D341Med (cell line): ENCODE data around the gene PRR35.

Source experiments
- DNase-seq: peaks from one replicate; pipeline ENCODE4 v3.0.0; 2012; ENCODE audit warnings: low spot score

The PRR35 gene

GRCh38 chr16:528111-529011, 31.8 kb upstream of the PRR35 start:
- DNase-seq = no peak

DNA sequence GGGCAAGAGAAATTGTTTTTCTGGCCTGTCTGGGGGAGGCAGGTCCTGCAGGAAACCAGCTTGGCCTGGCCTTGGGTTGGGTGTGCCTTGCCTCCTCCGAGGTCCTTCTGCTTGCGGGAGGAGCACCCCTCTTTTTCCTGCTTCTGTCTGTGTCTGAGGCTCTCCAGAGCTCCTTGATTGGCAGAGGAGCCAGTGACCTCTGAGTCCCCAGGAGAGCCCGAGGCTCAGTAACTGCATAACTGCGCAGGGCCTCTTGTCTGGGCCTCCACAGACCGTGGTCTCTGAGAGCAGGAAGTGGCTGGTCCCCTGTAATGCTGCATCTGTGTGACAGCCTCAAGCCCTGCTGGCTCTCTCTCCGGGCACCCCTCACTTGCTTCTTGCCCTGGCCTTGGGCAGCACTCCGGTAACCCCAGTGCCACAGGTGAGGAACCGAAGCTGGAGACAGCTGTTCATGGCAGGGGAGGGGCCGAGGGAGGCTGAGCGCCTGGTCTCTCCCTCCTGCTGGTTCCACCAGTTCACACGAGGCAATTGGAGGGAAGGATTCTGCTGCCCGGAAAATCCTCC, 31.1 kb upstream of the PRR35 start:
- no peak for DNase-seq

DNA sequence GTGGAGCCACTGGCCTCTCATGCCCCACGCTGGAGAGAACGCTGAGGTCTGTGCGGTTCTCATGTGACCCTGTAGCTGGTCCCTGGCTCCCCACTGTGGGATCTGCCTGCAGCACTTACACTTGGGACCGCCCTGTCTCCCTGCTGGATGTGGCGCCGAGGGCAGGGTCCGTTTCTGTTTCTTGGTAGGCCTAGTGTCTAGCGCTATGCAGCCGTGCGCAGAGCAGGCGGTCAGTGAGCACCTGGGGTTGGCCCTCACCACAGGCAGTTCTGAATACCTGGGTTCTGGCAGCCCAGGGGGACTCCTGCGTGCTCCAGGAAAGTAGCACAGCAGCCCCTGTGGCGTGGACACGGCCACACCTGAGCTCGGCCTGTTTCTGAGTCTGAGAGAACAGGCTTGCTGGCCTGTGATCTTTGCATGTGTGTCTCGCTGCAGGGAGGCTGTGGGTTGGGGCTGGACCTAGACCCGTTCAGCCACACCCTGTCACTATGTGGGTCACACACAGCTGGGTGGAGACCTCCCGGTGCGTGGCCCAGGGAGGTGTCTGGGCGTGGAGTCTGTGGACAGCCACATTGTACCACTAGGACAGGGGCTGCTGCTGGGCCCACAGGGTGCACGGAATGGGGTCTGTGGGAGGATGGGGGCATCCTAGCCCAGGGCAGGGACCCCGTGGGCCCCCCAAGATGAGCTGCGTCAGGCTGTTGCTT, 29.9 kb upstream of the PRR35 start:
- DNase-seq = no peak

DNA sequence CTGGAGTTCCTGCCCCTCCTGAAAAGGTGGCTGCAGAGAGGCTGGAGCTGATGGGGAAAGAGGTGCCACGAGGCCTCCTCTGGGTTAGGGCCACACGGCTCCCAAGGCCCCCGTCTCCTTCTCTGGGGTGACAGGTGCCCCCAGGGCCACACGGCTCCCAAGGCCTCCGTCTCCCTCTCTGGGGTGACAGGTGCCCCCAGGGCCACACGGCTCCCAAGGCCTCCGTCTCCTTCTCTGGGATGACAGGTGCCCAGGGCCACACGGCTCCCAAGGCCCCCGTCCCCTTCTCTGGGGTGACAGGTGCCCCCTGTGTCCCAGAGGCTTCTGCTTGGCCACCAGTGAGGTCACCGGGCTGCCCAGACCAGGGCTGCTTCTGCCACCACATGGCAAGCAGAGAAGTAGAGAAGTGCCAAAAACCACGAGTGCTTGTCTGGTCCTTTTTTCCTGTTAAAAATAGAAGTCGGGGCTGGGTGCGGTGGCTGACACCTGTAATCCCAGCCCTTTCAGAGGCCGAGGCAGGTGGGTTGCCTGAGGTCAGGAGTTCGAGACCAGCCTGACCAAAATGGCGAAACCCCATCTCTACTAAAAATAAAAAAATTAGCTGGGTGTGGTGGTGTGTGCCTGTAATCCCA, 28.6 kb upstream of the PRR35 start:
- DNase-seq = no peak

- no peak for DNase-seq
Measured at GRCh38 chr16:533391-534123, 26.6 kb upstream of the PRR35 start.

GRCh38 chr16:534135-534534, 26.1 kb upstream of the PRR35 start:
- no peak for DNase-seq

DNA sequence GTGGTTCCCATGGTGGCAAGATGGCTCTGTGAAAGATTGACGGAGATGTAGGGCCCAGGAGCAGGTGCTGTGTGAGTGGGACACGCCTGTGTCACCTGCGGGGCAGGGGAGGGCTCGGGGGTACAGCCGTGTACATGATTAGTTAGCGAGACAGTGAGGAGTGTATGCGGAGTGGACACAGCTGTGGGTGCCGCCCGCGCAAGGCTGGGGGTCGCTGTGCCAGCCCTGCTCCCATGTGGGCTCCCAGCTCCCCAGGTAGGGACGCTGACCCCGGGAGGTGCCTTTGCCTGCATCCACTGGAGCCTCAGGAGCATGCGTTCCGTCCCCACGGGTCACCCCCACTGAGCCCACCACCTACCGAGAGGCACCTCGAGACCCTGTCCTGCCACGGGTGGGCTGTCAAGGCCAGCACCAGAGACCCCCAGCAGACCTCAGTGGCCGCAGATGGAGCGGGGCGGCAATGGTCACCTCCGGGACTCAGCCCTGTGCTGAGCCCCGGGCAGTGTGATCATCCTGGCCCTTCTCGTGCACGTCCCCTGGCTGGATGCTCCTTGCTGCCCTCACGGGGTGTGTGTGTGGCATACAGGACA, 25.2 kb upstream of the PRR35 start:
- no peak for DNase-seq

DNA sequence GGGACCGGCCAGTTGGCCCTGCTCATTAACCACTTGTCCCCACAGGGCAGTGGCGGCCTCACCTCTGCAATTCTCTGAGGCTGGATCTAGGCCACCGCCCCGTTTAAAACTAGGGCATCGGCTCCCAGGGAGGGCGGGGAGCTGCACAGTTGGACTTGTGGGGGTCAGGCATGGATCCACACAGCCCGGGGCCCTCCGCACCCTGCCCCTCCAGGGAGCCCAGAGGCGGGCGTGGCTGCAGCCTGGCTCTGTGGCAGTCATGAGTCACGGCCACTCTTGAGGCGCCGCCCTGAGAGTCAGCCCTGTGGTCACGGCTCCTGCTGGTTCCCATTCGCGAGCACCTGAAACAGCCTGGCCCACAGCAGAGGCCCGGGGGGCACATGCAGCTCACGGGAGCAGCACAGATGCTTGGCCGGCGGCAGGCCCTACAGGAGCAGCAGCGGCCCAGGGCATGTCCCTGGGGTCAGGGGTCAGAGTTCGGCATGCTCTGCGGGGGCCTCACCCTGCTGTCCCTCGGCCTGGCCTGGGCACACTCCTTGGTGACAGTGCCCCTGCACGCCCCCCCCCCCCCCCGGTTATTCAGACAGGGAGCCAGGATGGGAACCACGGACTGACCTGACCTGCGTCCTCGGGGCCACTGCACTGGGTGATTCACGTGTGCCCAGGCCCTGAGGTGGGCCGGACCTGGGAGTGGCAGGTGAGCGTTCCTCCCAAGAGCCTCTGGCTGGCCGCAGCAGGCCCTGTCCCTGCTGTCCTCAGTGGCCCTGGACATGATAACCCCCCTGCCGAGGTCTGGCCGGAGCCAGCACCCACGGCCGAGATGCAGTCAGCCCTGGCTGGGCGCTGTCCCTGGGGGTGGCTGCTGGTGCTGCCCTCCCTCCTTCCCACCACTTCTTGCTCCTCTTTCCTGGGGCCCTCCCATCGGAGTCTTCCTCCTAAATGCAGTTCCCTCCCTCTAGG, 24.5 kb upstream of the PRR35 start:
- DNase-seq = no peak

DNA sequence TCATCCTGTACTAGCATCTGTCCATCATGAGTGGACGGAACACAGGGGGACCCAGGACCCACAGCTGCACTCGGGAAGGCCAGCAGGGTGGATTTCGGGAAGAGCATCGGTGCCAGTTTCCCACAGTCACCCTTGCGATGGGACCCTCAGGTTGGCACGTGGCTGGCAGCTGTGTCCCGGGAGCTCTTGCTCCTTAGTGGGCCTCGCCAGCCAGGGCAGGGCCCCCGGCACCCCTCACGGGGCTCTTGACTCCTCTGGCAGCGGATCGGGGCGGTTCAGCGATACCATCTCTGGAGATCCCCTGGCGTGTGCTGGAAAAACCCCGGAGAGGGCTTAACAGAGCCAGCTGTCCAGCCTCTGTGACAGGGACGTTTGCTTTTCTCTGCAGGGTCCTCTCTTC, 23.4 kb upstream of the PRR35 start:
- no peak for DNase-seq

GRCh38 chr16:537415-538335, 22.5 kb upstream of the PRR35 start:
- no peak for DNase-seq

GRCh38 chr16:539901-540530, 20.2 kb upstream of the PRR35 start:
- no peak for DNase-seq

- no peak for DNase-seq
Measured at GRCh38 chr16:540645-541340, 19.4 kb upstream of the PRR35 start.

DNA sequence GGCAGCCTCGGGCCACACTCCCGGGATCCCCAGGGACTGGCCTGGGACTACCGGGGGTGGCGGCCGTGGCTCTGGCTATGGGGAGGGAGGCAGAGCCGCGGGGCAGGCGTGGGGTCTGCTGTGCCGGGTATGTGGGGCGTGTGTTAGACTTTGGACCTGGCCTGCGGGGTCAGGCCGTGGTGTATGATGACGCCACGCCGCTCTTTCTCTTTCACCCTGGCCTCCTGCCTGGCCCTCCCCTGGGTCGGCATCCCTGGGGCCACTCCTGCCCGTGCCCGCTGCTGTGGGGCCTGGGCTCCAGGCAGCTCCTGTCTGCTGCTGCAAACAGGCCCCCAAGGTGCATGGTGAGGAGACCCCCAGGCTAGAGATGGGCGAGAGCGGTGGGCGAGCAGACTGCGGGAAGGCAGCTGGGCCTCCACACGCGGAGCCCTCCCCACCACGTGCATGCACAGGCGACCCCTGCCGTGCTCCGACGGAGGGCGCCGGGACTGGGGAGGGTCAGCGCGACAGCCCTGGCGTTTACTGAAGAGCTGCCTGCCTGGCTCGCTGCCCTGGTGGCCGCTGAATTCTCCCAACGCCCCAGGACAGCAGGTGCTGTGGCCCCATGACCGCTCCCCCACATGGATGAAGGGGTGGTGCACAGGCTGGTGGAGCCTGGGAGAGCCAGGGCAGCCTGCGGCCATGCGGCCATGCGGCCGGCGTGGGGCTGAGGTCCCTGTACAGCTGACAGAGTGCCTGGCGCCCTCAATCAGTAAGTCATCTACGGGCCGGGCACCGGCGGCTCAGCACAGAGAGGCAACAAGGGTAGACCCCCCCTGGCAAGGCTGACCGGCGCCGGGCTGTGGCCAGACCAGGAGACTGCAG, 16.7 kb upstream of the PRR35 start:
- no peak for DNase-seq

- no peak for DNase-seq
Measured at GRCh38 chr16:544517-544916, 15.7 kb upstream of the PRR35 start.

GRCh38 chr16:546909-547770, 13.1 kb upstream of the PRR35 start:
- peak; percentile 75 for DNase-seq

- DNase-seq = no peak
Measured at GRCh38 chr16:548586-548985, 11.6 kb upstream of the PRR35 start.
